Umbilical cord (tissue), 2 donors: Measurements from ENCODE around the gene PRR5L. TPM values are rescaled to one million over a fixed set of nuclear protein-coding genes. Genes with fewer than 3 reads are reported as not detected.
"Not testable (repeated sequence)": the region's sequence is repeated elsewhere in the genome, so short reads cannot be mapped to it uniquely, and the experiment has no call there.

Source experiments
- DNase-seq: peaks from one replicate; pipeline ENCODE4 v3.0.0-alpha.2; 2015; ENCODE audit warnings: low spot score
- total RNA-seq: library from RNA; depleted of rRNA; stranded (reverse); fragments of >200 nt; gene quantifications from one replicate; pipeline ENCODE4 v1.2.3, GENCODE V29; 2014; ENCODE audit warnings: low replicate concordance; ENCODE audit not compliant: insufficient read depth

PRR5L gene
- total RNA-seq, 1 donor from 2014 or later, result 46.9 TPM

- DNase-seq, result no peak
Observed at GRCh38 chr11:36459046-36459445, 163.0 kb downstream of the PRR5L start.

- no peak for DNase-seq
Observed at GRCh38 chr11:36460220-36460619, 164.1 kb downstream of the PRR5L start.

- no peak for DNase-seq
Observed at GRCh38 chr11:36462321-36462720, 166.2 kb downstream of the PRR5L start.

GRCh38 chr11:36463781-36464180, 167.7 kb downstream of the PRR5L start:
- no peak for DNase-seq

GRCh38 chr11:36464720-36465119, 168.6 kb downstream of the PRR5L start:
- no peak for DNase-seq

GRCh38 chr11:36465449-36466163, 169.5 kb downstream of the PRR5L start:
- no peak for DNase-seq

- DNase-seq, result no peak
Observed at GRCh38 chr11:36467012-36467411, 170.9 kb downstream of the PRR5L start.

- no peak for DNase-seq
Observed at GRCh38 chr11:36467916-36468315, 171.8 kb downstream of the PRR5L start.

GRCh38 chr11:36469063-36469462, 173.0 kb downstream of the PRR5L start:
- DNase-seq, result no peak

GRCh38 chr11:36469881-36470802, 174.1 kb downstream of the PRR5L start:
- DNase-seq, result no peak

- DNase-seq, result no peak
Observed at GRCh38 chr11:36471577-36471976, 175.5 kb downstream of the PRR5L start.

- no peak for DNase-seq
Observed at GRCh38 chr11:36475192-36475591, 179.1 kb downstream of the PRR5L start.

GRCh38 chr11:36478700-36479329, 182.7 kb downstream of the PRR5L start:
- DNase-seq, result peak; percentile 69

GRCh38 chr11:36480833-36481232, 184.7 kb downstream of the PRR5L start:
- no peak for DNase-seq

GRCh38 chr11:36483042-36483441, 187.0 kb downstream of the PRR5L start:
- not testable (repeated sequence) for DNase-seq

GRCh38 chr11:36485298-36486002, 189.4 kb downstream of the PRR5L start:
- no peak for DNase-seq

- no peak for DNase-seq
Observed at GRCh38 chr11:36487619-36488018, 191.5 kb downstream of the PRR5L start.

GRCh38 chr11:36488096-36488495, 192.0 kb downstream of the PRR5L start:
- no peak for DNase-seq

GRCh38 chr11:36490026-36490806, 194.1 kb downstream of the PRR5L start:
- no peak for DNase-seq

- DNase-seq, result no peak
Observed at GRCh38 chr11:36492724-36493304, 196.7 kb downstream of the PRR5L start.
